NK-92 (cell line): ENCODE measurements around the gene NAV2.

Experiments
- DNase-seq: peaks from one replicate; lab custom pipeline; 2025; ENCODE audit not compliant: unreplicated experiment; lab: John Stamatoyannopoulos, UW

The NAV2 gene

GRCh38 chr11:20097319-20098221 lies 384.9 kb downstream of the NAV2 start:
- no peak for DNase-seq

DNA sequence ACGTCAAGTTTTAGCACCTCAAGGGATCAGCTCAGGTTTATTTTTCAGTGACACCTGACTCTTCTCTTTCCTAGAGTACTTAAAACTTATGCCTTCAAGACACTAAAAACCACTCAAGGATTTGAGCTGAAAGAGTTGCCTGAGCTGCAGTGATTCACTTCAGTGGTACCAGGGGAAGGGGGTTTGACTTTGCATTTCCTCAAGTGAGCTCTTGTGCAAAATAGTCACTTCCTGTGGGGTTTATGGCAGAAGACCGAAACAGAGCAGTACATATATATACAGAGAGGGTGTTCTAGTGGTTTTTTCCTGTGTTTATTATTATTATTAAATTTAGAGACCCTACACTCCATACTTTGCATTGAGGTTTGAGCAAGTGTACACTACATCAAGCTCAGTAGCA lies 386.9 kb downstream of the NAV2 start:
- no peak for DNase-seq

DNA sequence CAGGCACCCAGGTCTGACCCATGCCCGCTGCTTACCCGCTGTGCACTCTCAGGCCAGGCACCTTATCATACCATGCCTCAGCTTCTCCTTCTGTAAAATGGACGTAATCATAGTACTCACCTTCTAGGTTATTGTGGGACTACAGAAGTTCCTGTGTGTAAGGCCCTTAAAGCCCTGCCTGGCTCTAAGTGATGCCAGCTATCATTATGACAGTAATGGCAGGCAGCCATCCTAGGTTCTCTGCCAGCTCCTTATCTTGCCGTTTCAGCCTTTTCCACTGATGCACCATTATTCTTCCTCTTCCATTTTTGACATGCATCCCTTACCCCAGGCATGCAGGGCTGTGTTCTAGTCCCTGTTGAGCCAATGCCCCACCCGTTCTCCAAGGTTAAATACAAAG lies 389.8 kb downstream of the NAV2 start:
- DNase-seq: no peak

DNA sequence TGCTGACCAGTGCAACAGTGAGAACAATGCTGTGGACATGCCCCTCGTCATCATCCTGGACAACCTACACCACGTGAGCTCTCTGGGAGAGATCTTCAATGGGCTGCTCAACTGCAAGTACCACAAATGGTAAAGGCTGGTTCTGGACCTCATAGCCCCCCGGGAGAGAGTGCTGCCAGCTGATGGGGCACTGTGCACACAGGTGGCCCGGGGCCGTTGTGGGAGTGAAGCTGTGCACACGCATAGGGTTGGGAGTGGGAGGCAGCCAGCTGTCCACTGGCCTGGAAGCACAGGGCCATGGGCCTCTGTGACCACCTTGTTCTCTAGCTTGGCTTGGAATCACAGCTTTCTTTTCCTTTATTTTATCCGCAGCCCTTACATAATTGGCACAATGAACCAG lies 390.6 kb downstream of the NAV2 start:
- no peak for DNase-seq

DNA sequence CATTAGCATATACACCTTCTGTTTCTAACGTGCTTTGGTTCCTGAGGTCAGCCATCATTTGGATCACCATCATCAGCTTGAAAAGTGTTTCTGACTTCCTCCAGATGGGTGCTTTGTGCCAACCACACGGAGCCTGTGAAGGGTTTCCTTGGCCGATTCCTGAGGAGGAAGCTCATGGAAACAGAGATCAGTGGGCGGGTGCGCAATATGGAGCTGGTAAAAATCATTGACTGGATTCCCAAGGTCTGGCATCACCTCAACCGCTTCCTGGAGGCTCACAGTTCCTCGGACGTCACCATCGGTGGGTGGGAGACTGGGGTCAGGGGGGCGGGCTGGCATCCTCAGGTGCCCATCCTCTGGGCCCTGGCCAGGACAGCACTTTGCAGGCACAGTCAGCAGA lies 392.8 kb downstream of the NAV2 start:
- DNase-seq: no peak

DNA sequence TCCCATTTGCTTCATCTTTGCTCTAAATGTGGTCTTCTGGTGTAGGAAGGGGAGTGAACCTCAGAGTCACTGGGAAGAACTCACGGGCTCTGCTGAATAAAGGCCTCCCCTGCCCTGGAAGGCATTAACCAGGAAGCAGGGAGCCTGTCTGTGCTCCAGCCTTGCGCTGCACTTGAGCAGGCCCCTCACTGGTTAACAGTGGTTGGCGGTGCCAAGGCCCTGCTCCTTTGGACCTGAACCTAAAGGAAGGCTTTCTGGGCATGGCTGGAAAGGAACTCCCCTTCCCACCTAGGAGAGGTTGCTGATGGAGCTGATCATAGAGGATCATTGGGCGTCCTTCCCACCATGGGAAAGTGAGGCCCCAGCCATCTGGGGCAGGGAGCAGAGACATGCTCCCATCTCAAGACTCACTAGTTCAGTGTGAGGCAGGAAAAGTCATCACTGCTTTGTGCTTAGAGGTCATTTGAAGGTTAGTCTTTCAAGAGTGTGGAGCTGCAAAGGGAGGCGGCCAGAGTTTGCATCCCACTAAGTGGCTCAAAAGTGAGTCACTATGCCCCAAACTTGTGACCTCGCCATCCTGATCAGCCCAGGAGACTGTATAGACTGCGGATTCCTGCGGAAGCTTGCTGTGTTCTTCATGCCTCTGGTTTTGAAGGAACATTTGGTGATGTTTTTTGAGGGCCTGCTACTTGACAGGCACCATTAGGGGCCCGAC lies 397.3 kb downstream of the NAV2 start:
- no peak for DNase-seq

DNA sequence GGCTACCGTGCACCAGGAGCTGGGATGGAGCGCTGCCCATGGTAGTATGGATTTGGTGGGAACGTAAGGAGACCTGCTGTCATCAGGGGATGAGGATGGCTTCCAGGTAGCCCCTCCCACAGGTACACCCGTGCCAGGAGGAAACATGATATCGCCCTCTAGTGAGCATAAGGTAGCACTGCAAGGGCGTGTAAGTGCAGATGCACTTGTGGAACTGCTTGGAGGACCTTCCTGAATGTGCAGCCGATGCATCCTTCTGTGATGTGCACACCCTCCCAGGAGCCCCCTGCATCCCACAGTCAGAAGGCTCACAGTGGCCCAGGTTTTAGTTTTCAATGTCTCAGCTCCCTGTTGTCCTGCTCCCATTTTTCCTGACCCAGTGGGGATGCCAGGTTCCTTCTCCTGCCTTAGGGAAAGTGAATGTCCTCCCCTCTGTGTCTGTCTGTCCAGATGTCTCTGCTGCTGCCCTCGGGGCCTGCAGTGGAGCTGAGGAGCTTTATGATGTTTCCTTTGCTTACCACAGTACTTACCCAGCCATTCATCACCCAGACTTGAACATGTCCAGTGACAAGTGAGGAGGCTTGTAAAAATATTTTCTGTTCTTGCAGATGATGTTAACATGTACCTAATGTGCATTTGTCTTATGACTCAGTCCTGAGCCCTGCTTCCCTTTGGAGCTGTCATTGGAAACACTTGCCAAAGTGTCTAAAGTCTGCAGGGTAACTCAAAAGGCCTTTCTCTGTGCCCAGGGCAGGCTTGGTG lies 398.5 kb downstream of the NAV2 start:
- DNase-seq: no peak

- no peak for DNase-seq
Measured at GRCh38 chr11:20111871-20112270, 399.2 kb downstream of the NAV2 start.

GRCh38 chr11:20112291-20113148 lies 399.9 kb downstream of the NAV2 start:
- no peak for DNase-seq

DNA sequence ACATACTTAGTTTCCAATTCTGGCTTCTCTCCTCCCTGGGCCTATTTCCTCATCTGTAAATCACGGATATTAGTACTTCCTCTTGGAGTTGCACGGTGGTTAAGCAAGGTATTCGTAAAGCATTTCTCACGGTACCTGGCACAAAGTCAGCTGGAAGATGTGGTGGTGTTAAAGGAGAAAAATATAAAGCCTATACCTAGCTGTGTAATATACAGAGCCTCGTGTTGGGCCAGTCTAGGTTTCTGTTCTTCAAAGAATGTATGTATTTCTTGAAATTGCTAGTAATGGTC lies 400.5 kb downstream of the NAV2 start:
- DNase-seq: no peak

GRCh38 chr11:20114588-20114987 lies 402.0 kb downstream of the NAV2 start:
- DNase-seq: no peak

GRCh38 chr11:20116825-20117224 lies 404.2 kb downstream of the NAV2 start:
- DNase-seq: no peak

DNA sequence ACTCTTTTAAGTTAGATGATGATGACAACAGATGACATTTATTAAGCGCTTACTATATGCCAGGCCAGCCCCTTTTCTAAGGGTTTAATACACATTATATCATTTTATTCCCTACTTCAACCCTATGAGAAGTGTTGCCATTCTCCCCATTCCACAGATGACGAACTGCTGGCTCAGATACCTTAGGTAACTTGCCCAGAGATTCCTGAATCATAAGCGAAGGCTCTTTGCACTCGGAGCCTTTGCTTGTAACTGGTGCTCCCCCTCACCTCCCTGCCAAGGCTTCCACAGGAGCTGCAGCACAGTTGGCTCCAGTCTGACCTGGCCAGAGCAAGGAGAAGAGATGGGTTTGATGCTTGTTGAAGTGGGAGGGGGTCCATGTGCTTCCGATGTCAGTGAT lies 404.7 kb downstream of the NAV2 start:
- DNase-seq: no peak

- DNase-seq: no peak
Measured at GRCh38 chr11:20118209-20118608, 405.6 kb downstream of the NAV2 start.

- no peak for DNase-seq
Measured at GRCh38 chr11:20119315-20119714, 406.7 kb downstream of the NAV2 start.

DNA sequence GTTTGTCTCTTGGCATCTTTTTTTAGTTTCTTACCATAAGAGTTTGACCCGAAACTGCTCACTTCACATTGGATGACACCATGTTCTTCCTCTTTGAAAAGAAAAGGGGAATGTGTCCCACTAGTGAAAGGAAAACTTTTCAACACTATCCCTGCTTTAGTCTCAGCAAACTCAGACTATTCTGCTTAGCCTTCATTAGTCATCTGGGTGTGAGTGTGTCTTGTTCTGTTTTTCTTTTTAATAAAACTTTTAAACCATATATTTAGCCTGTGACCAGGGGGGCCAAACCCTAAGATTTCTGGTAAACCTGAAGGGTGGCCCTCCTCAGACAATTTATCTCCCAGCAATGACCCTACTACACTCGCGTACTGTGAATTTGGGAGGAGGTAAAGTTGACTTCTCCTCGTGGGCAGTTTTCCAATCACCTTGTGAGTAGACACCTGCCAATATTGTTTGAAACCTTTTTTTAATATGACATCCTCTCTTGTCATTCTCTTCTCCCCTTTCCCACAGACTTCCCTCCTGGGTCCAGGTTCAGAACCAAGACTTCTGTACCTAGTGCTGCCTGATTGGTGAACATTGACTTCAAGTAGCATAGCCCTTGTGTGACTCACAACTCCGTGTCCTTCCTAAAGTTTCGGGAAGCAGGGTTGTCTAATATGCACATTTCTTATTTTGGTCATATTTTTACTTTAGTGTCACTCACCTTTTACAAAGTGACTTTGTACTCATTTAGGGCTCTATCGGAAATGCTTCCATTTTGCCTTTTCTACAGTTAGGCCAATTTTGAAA lies 407.7 kb downstream of the NAV2 start:
- DNase-seq: no peak

GRCh38 chr11:20122131-20122530 lies 409.5 kb downstream of the NAV2 start:
- no peak for DNase-seq

DNA sequence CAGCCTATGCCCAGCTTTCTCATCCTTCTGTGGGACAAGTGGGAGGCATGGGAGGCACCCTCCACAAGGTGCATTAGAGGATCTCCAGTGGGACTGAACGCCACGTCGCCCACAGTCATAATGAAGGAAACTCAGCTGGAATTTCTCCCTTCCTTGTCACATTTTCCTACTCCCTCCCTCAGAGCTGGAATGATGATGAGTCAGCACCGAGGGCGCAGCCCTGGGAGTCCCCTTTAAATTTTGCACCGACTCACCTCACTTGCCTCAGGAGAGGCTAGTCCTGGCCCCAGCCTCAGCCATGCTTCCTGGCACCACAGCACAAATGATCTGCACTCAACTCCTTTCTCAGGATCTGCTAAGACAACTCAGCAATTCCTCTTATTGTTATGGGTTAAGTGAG lies 413.3 kb downstream of the NAV2 start:
- DNase-seq: no peak

GRCh38 chr11:20126724-20127123 lies 414.1 kb downstream of the NAV2 start:
- DNase-seq: no peak
